ENCODE results near the gene GIGYF1.

DNA sequence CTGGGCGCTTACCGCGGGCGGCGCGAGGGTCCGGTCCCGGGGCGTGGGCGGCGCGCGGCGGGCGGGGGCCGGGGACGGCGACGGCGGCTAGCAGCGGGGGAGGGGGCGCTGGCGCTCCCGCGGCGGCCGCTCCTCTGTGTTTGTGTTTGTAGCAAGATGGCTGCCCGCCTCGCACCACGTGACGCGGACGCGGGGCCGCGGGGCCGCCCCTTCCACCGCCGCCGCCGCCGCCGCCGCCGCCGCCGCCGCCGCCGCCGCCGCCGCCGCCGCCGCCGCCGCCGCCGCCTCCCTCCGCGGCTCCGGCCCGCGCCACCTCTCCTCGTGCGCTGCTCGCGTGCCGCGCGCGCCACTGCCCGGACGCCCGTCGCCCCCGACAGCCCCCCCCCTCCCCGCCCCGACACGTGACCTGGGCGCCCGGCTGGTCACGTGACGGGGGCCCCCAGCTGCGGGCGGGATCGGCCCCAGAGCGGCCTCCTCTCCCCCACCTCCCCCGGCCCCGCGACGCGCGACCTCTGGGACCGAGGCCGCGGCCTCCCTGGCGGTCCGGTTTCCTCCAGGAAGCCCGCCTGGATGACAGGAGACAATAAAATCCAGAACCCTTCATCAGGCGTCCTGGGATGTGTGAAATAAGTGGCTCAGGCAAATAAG lies at the start of gene GIGYF1:
- TF ChIP-seq, protein P1, sequence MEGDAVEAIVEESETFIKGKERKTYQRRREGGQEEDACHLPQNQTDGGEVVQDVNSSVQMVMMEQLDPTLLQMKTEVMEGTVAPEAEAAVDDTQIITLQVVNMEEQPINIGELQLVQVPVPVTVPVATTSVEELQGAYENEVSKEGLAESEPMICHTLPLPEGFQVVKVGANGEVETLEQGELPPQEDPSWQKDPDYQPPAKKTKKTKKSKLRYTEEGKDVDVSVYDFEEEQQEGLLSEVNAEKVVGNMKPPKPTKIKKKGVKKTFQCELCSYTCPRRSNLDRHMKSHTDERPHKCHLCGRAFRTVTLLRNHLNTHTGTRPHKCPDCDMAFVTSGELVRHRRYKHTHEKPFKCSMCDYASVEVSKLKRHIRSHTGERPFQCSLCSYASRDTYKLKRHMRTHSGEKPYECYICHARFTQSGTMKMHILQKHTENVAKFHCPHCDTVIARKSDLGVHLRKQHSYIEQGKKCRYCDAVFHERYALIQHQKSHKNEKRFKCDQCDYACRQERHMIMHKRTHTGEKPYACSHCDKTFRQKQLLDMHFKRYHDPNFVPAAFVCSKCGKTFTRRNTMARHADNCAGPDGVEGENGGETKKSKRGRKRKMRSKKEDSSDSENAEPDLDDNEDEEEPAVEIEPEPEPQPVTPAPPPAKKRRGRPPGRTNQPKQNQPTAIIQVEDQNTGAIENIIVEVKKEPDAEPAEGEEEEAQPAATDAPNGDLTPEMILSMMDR (conservative IDR thresholded peaks at IDR 0.05) = no peak
- TF ChIP-seq ZFX (IDR thresholded peaks at IDR 0.05) = no peak

Data from C4-2B (cell line).